ENCODE data around the gene AGK.

- TF ChIP-seq EZH2 (IDR thresholded peaks at IDR 0.05; ENCODE audit: insufficient read depth, poor library complexity, severe bottlenecking) (no peak), EZH2phosphoT487 (IDR thresholded peaks at IDR 0.05; ENCODE audit: insufficient read depth, low read depth) (no peak)
Measured at GRCh38 chr7:141598408-141598807, 47.2 kb downstream of the AGK start.
